B cell (primary cell): ENCODE results near the gene ANKRD44.
"Not testable (repeated sequence)": the region's sequence is repeated elsewhere in the genome, so short reads cannot be mapped to it uniquely, and the experiment has no call there.

ENCODE experiments used
- EZH2 ChIP-seq: IDR thresholded peaks from 2 replicates; pipeline ENCODE4 v1.6.1; 2012; ENCODE audit warnings: borderline replicate concordance, low read depth, mild to moderate bottlenecking, moderate library complexity, low read length; ENCODE audit not compliant: insufficient read depth, poor library complexity, severe bottlenecking
- TF ChIP-seq, protein P1 (sequence below): fragments of 200-600 bp; IDR thresholded peaks from one replicate; pipeline ENCODE4 v1.8.0; 2022; ENCODE audit warnings: antibody characterized with exemption, mild to moderate bottlenecking

DNA sequence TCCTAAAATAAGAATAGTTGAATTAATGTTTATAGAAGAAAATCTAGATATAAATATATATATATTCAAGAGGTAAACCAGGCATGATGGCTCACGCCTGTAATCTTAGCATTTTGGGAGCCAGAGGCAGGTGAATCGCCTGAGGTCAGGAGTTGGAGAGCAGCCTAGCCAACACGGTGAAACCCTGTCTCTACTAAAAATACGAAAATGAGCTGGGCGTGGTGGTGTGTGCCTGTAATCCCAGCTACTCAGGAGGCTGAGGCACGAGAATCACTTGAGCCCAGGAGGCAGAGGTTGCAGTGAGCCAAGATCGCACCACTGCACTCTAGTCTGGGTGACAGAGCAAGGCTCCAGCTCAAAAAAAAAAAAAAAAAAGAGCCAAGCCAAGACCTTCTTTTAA lies 70.6 kb downstream of the ANKRD44 start:
- TF ChIP-seq, protein P1, sequence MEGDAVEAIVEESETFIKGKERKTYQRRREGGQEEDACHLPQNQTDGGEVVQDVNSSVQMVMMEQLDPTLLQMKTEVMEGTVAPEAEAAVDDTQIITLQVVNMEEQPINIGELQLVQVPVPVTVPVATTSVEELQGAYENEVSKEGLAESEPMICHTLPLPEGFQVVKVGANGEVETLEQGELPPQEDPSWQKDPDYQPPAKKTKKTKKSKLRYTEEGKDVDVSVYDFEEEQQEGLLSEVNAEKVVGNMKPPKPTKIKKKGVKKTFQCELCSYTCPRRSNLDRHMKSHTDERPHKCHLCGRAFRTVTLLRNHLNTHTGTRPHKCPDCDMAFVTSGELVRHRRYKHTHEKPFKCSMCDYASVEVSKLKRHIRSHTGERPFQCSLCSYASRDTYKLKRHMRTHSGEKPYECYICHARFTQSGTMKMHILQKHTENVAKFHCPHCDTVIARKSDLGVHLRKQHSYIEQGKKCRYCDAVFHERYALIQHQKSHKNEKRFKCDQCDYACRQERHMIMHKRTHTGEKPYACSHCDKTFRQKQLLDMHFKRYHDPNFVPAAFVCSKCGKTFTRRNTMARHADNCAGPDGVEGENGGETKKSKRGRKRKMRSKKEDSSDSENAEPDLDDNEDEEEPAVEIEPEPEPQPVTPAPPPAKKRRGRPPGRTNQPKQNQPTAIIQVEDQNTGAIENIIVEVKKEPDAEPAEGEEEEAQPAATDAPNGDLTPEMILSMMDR = not testable (repeated sequence)
- TF ChIP-seq EZH2 = not testable (repeated sequence)
